Loucy (cell line): Measurements from ENCODE around the gene BPI.

Source experiments
- EZH2phosphoT487 ChIP-seq: fragments of 200-600 bp; IDR thresholded peaks from 2 replicates; pipeline ENCODE4 v1.6.1; 2018; ENCODE audit warnings: antibody characterized with exemption, mild to moderate bottlenecking, moderate library complexity, borderline replicate concordance
- TF ChIP-seq, protein P1 (sequence below): fragments of 200-600 bp; sonication (generic); conservative IDR thresholded peaks from 2 replicates; pipeline ENCODE4 v1.5.1; 2014; ENCODE audit warnings: mild to moderate bottlenecking, antibody characterized with exemption, low read length

DNA sequence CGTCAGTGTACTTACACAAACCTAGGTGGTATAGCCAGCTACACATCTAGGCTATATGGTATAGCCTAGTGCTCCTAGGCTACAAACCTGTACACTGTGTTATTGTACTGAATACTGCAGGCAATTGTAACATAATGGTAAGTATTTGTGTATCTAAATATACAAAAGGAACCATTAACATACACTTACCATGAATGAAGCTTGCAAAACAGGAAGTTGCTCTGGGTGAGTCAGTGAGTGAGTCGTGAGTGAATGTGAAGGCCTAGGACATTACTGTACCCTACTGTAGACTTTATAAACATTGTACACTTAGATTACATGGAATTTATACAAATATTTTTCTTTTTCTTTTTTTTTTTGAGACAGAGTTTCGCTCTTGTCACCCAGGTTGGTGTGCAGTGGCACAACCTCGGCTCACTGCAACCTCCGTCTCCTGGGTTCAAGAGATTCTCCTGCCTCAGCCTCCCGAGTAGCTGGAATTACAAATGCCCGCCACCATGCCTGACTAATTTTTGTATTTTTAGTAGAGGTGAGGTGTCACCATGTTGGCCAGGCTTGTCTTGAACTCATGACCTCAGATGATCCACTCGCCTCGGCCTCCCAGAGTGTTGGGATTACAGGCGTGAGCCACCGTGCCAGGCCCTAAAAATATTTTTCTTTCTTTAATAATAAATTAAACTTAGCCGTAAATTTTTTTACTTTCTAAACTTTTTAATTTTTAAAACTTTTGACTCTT is 28.0 kb upstream of the BPI start:
- TF ChIP-seq, protein P1, sequence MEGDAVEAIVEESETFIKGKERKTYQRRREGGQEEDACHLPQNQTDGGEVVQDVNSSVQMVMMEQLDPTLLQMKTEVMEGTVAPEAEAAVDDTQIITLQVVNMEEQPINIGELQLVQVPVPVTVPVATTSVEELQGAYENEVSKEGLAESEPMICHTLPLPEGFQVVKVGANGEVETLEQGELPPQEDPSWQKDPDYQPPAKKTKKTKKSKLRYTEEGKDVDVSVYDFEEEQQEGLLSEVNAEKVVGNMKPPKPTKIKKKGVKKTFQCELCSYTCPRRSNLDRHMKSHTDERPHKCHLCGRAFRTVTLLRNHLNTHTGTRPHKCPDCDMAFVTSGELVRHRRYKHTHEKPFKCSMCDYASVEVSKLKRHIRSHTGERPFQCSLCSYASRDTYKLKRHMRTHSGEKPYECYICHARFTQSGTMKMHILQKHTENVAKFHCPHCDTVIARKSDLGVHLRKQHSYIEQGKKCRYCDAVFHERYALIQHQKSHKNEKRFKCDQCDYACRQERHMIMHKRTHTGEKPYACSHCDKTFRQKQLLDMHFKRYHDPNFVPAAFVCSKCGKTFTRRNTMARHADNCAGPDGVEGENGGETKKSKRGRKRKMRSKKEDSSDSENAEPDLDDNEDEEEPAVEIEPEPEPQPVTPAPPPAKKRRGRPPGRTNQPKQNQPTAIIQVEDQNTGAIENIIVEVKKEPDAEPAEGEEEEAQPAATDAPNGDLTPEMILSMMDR: no peak
- no peak for TF ChIP-seq EZH2phosphoT487
